DOHH2 (cell line): Measurements from ENCODE around the gene THOC1.

Source experiments
- CTCF ChIP-seq: fragments of 200-600 bp; sonication (generic); IDR thresholded peaks from one replicate; pipeline ENCODE4 v1.5.1; 2014; ENCODE audit warnings: antibody characterized with exemption, mild to moderate bottlenecking, low read depth, low read length; ENCODE audit not compliant: poor library complexity, severe bottlenecking
- EZH2phosphoT487 ChIP-seq: fragments of 200-600 bp; sonication (generic); IDR thresholded peaks from 2 replicates; pipeline ENCODE4 v1.6.1; 2017; ENCODE audit warnings: borderline replicate concordance, mild to moderate bottlenecking, antibody characterized with exemption, low read length, moderate library complexity, mixed read lengths

- TF ChIP-seq CTCF = no peak
- TF ChIP-seq EZH2phosphoT487 = no peak
Measured at GRCh38 chr18:195651-196050, 72.2 kb downstream of the THOC1 start.
